Stomach (tissue), 9 donors: Measurements from ENCODE around the gene ZC3H12C. TPM values are rescaled to one million over a fixed set of nuclear protein-coding genes. Genes with fewer than 3 reads are reported as not detected.

Experiments
- DNase-seq, 2 donors: peaks; one replicate each; pipeline versions ENCODE4 v3.0.0 to v3.0.0-alpha.2; 2013 to 2019
- H3K27ac ChIP-seq, 5 donors: fragments of 200-600 bp in 4 of 5; sonication (generic) in 4 of 5; one replicate each; pipeline ENCODE4 v1.5.1; 2013 to 2019; ENCODE audit warnings: mild to moderate bottlenecking in 1 of 5, moderate library complexity in 1 of 5
- H3K27me3 ChIP-seq, 3 donors: fragments of 200-600 bp; sonication (generic); one replicate each; pipeline ENCODE4 v1.5.1; 2017 to 2019; ENCODE audit warnings: mixed run types in 1 of 3
- H3K36me3 ChIP-seq, 4 donors: fragments of 200-600 bp; sonication (generic); 1 replicate in 3 of 4; 2 replicates in 1 of 4; pipeline ENCODE4 v1.5.1; 2016 to 2019
- H3K4me1 ChIP-seq, 4 donors: fragments of 200-600 bp; sonication (generic); one replicate each; pipeline ENCODE4 v1.5.1; 2016 to 2019
- H3K4me3 ChIP-seq, 4 donors: fragments of 200-600 bp; sonication (generic) in 3 of 4; one replicate each; pipeline ENCODE4 v1.5.1; 2016 to 2019; ENCODE audit warnings: mild to moderate bottlenecking in 1 of 4
- H3K9me3 ChIP-seq, 4 donors: fragments of 200-600 bp; sonication (generic); one replicate each; pipeline ENCODE4 v1.5.1; 2016 to 2019
- CTCF ChIP-seq, 7 experiments: fragments of 450-650 bp in 4 of 7; fragments of 200-600 bp in 3 of 7; sonication (generic) in 3 of 7; IDR thresholded peaks; one replicate each; pipeline ENCODE4 v1.5.1; 2016 to 2019; ENCODE audit warnings: antibody characterized with exemption in 7 of 7, control low read depth in 2 of 7, mild to moderate bottlenecking in 1 of 7
- EP300 ChIP-seq: sonication (generic); formaldehyde crosslinking; IDR thresholded peaks from one replicate; pipeline ENCODE4 v1.6.1; 2017; ENCODE audit warnings: antibody characterized with exemption
- POLR2A ChIP-seq, 4 donors: fragments of 450-650 bp; IDR thresholded peaks; one replicate each; pipeline ENCODE4 v1.6.1; 2016; ENCODE audit warnings: antibody characterized with exemption in 4 of 4, control low read depth in 2 of 4, mild to moderate bottlenecking in 1 of 4, moderate library complexity in 1 of 4
- POLR2AphosphoS5 ChIP-seq, 3 donors: sonication (generic); formaldehyde crosslinking; IDR thresholded peaks; one replicate each; pipeline ENCODE4 v1.6.1; 2016; ENCODE audit warnings: antibody characterized with exemption in 3 of 3
- WGBS, 5 donors: extraction: QIAGEN DNeasy Blood & Tissue Kit in 3 of 5; methylation state at CpG; one replicate each; pipeline versions ENCODE4 v1.1.5 to v1.1.7; 2013 to 2018; 5-methylcytosine and 5-hydroxymethylcytosine counted together
- intact Hi-C: fragments of 100-400 bp; cut with DNase I; formaldehyde crosslinking; loops from one replicate; pipeline ENCODE4 v1.15.1; 2023; ENCODE audit warnings: low total_unique reads
- polyA plus RNA-seq, 3 donors: library from polyadenylated mRNA; stranded (reverse); fragments of 200-250 nt; gene quantifications; one replicate each; pipeline ENCODE4 v1.2.3, GENCODE V29; 2013
- total RNA-seq, 5 donors: library from RNA; depleted of rRNA; stranded (reverse); fragments of >200 nt; gene quantifications; one replicate each; pipeline versions ENCODE4 v1.1.0 to v1.2.3, GENCODE V29; 2014 to 2016
- donor health status: healthy with polysubstance abuse.
- donor health status: Bipolar disorder and iron deficiency.
- donor health status: healthy.

ZC3H12C gene
- total and polyA plus RNA-seq, 8 donors, result 1.3 to 23.2 (median 8.3) TPM

- no peaks in the 10 kb centered on the region for H3K4me1 ChIP-seq
- H3K27me3 ChIP-seq, result no peaks in the 10 kb centered on the region
- H3K9me3 ChIP-seq, result peaks cover 0 to 18% (median 12%) of the 10 kb centered on the region in 4 donors
- H3K27ac ChIP-seq, result no peak overlapping the region
- intact Hi-C loops, result no loop called here
- H3K36me3 ChIP-seq, result no peaks in the 10 kb centered on the region
- no peak for DNase-seq
- WGBS, 5 donors, result 94 to 97% (median 95%) methylated on average over 32 to 33 of the region's 33 CpGs
- TF ChIP-seq EP300 (no peak), POLR2AphosphoS5 (IDR thresholded peaks at IDR 0.05) (no peak), POLR2A (IDR thresholded peaks at IDR 0.05) (no peak), CTCF (IDR thresholded peaks at IDR 0.05) (no peak)
- no peak overlapping the region for H3K4me3 ChIP-seq
Measured at GRCh38 chr11:110049501-110050200, 43.5 kb upstream of the ZC3H12C start.

- 83 to 98% (median 90%) methylated on average over 8 of the region's 8 CpGs for whole genome bisulfite sequencing, 5 donors
- intact Hi-C loops, result no loop called here
- no peak for TF ChIP-seq CTCF (IDR thresholded peaks at IDR 0.05)
- TF ChIP-seq POLR2AphosphoS5 (IDR thresholded peaks at IDR 0.05), result no peak
- TF ChIP-seq EP300, result no peak
- TF ChIP-seq POLR2A (IDR thresholded peaks at IDR 0.05), result no peak
- Histone ChIP-seq H3K27ac (no peak overlapping the region), H3K4me1 (no peaks in the 10 kb centered on the region), H3K9me3 (peaks cover 0 to 19% (median 12%) of the 10 kb centered on the region in 4 donors), H3K36me3 (no peaks in the 10 kb centered on the region), H3K27me3 (no peaks in the 10 kb centered on the region), H3K4me3 (no peak overlapping the region)
- DNase-seq, result no peak
Measured at GRCh38 chr11:110050201-110050506, 43.0 kb upstream of the ZC3H12C start.

DNA sequence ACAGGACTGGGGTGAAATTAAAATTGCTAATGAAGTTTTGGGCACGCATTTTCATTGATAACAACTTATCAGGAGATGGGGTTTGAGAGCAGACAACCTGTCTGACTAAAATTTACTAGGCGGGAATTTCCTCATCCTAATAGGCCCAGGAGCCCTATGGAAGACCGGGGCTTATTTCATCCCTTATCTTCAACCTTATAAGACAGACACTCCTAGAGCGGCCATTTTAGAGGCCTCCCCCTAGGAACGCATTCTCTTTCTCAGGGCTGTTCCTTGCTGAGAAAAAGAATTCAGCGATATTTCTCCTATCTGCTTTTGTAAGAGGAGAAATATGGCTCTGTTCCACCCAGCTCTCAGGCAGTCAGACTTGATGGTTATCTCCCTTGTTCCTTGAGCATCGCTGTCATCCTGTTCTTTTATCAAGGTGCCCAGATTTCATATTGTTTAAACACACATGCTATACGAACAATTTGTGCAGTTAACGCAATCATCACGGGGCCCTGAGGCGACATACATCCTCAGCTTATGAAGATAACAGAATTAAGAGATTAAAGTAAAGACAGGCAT is 39.3 kb upstream of the ZC3H12C start:
- H3K27me3 ChIP-seq, result no peaks in the 10 kb centered on the region
- H3K4me1 ChIP-seq, result no peaks in the 10 kb centered on the region
- no peak for DNase-seq
- no peaks in the 10 kb centered on the region for H3K36me3 ChIP-seq
- no peak overlapping the region for H3K4me3 ChIP-seq
- 91 to 95% (median 92%) methylated on average over 11 of the region's 11 CpGs for WGBS, 5 donors
- intact Hi-C loops, result no loop called here
- H3K9me3 ChIP-seq, result peaks cover 0 to 19% (median 12%) of the 10 kb centered on the region in 4 donors
- H3K27ac ChIP-seq, result no peak overlapping the region
- no peak for TF ChIP-seq POLR2A (IDR thresholded peaks at IDR 0.05)
- no peak for TF ChIP-seq POLR2AphosphoS5 (IDR thresholded peaks at IDR 0.05)
- TF ChIP-seq EP300, result no peak
- TF ChIP-seq CTCF (IDR thresholded peaks at IDR 0.05), result no peak

GRCh38 chr11:110056956-110057355 is 36.2 kb upstream of the ZC3H12C start:
- H3K27ac ChIP-seq, result no peak overlapping the region
- no peaks in the 10 kb centered on the region for H3K27me3 ChIP-seq
- intact Hi-C loops, result no loop called here
- H3K36me3 ChIP-seq, result no peaks in the 10 kb centered on the region
- H3K4me3 ChIP-seq, result no peak overlapping the region
- H3K9me3 ChIP-seq, result peaks cover 0 to 19% (median 12%) of the 10 kb centered on the region in 4 donors
- WGBS, 5 donors, result 76 to 91% (median 78%) methylated on average over 2 of the region's 2 CpGs
- no peaks in the 10 kb centered on the region for H3K4me1 ChIP-seq
- TF ChIP-seq POLR2AphosphoS5 (IDR thresholded peaks at IDR 0.05) (no peak), POLR2A (IDR thresholded peaks at IDR 0.05) (no peak), CTCF (IDR thresholded peaks at IDR 0.05) (no peak)
- no peak for DNase-seq
